GM19324 (cell line): ENCODE measurements around the gene CUL5.
"Not testable (repeated sequence)": the region's sequence is repeated elsewhere in the genome, so short reads cannot be mapped to it uniquely, and the experiment has no call there.

Experiments
- ATAC-seq: cut with Tn5 transposase; IDR thresholded peaks from one replicate; pipeline ENCODE4 v1.9.1; 2021; ENCODE audit warnings: mild to moderate bottlenecking, moderate library complexity; ENCODE audit not compliant: unreplicated experiment, low FRiP score

CUL5 gene

GRCh38 chr11:108111126-108111525 is 102.4 kb downstream of the CUL5 start:
- no peak for ATAC-seq

- ATAC-seq: no peak
Observed at GRCh38 chr11:108112057-108112456, 103.4 kb downstream of the CUL5 start.

GRCh38 chr11:108115500-108116140 is 106.9 kb downstream of the CUL5 start:
- ATAC-seq: no peak

- no peak for ATAC-seq
Observed at GRCh38 chr11:108117746-108118371, 109.2 kb downstream of the CUL5 start.

- not testable (repeated sequence) for ATAC-seq
Observed at GRCh38 chr11:108120936-108121273, 112.2 kb downstream of the CUL5 start.

GRCh38 chr11:108121274-108122155 is 112.8 kb downstream of the CUL5 start, which contains the start of gene ACAT1:
TSS of gene ACAT1 (plus strand) at chr11:108121567. CDS start at chr11:108121607, 40 bp downstream.
- peak; percentile 98 for ATAC-seq

- ATAC-seq: no peak
Observed at GRCh38 chr11:108122166-108122628, 113.5 kb downstream of the CUL5 start.

- no peak for ATAC-seq
Observed at GRCh38 chr11:108125096-108125495, 116.4 kb downstream of the CUL5 start.

GRCh38 chr11:108128772-108129171 is 120.1 kb downstream of the CUL5 start:
- ATAC-seq: no peak

GRCh38 chr11:108131993-108132392 is 123.3 kb downstream of the CUL5 start:
- ATAC-seq: no peak

- ATAC-seq: not testable (repeated sequence)
Observed at GRCh38 chr11:108132993-108133538, 124.4 kb downstream of the CUL5 start.

- ATAC-seq: no peak
Observed at GRCh38 chr11:108135845-108136544, 127.3 kb downstream of the CUL5 start.

GRCh38 chr11:108137212-108137611 is 128.5 kb downstream of the CUL5 start:
- ATAC-seq: no peak

- ATAC-seq: no peak
Observed at GRCh38 chr11:108142304-108142703, 133.6 kb downstream of the CUL5 start.

- no peak for ATAC-seq
Observed at GRCh38 chr11:108144615-108145014, 135.9 kb downstream of the CUL5 start.

GRCh38 chr11:108147150-108147549 is 138.5 kb downstream of the CUL5 start:
- no peak for ATAC-seq

- no peak for ATAC-seq
Observed at GRCh38 chr11:108148556-108148955, 139.9 kb downstream of the CUL5 start.

GRCh38 chr11:108154591-108154990 is 145.9 kb downstream of the CUL5 start:
- ATAC-seq: no peak
